ENCODE data around the gene EMP2.

EMP2 gene

DNA sequence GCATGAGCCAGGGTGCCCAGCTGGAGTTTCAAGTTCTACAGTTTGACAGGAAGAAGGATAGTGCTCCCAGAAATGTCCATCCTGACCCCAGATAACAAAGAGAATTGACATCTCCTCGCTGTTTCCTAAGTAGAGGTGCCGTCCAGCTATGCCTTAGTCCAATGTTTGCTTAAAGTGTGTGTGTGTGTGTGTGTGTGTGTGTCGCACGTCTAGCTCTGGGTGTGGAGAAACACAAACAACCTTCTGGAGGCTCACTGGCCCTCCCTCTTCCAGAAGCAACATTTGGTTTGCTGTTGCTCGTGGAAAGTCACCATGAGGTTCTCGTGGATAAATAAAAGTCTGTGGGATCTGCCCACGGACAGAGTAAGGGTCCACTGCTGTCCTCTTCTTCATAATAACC lies 22.1 kb downstream of the EMP2 start (continued):
- TF ChIP-seq, protein P1, sequence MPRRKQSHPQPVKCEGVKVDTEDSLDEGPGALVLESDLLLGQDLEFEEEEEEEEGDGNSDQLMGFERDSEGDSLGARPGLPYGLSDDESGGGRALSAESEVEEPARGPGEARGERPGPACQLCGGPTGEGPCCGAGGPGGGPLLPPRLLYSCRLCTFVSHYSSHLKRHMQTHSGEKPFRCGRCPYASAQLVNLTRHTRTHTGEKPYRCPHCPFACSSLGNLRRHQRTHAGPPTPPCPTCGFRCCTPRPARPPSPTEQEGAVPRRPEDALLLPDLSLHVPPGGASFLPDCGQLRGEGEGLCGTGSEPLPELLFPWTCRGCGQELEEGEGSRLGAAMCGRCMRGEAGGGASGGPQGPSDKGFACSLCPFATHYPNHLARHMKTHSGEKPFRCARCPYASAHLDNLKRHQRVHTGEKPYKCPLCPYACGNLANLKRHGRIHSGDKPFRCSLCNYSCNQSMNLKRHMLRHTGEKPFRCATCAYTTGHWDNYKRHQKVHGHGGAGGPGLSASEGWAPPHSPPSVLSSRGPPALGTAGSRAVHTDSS (tag by site-specific recombination; IDR thresholded peaks at IDR 0.05), result no peak
- no peak for TF ChIP-seq ZNF140 (tag by site-specific recombination; IDR thresholded peaks at IDR 0.05)

DNA sequence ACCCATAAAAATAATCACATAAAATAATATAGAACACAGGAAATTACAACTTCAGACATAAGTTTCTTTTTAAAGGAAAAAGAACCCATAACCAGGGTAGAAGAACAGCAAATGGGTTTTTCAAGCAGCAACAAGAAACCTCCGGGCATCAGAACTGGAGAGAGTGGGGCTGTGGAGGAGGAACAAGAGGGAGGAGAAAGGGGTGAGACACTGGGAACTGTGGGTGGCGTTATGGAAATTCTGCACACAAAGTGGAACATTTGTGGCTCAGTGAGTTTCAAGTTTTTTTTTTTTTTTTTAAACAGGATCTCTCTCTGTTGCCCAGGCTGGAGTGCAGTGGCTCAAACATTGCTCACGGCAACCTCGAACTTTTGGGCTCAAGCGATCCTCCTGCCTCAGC lies 22.6 kb downstream of the EMP2 start:
- Histone ChIP-seq H3K27ac (ENCODE audit: extremely low read depth, low read depth, low read length) (no peak overlapping the region), H3K36me3 (ENCODE audit: control insufficient read depth in 2 of 2, insufficient read depth in 1 of 2, low read length in 2 of 2) (no peaks in the 10 kb centered on the region), H3K4me3 (ENCODE audit: low read depth, low read length) (no peak overlapping the region), H3K4me1 (ENCODE audit: control insufficient read depth, insufficient read depth, low read length) (no peaks in the 10 kb centered on the region), H3K9me3 (ENCODE audit: control insufficient read depth, insufficient read depth, low read depth, low read length) (no peaks in the 10 kb centered on the region)
- TF ChIP-seq, protein P2, sequence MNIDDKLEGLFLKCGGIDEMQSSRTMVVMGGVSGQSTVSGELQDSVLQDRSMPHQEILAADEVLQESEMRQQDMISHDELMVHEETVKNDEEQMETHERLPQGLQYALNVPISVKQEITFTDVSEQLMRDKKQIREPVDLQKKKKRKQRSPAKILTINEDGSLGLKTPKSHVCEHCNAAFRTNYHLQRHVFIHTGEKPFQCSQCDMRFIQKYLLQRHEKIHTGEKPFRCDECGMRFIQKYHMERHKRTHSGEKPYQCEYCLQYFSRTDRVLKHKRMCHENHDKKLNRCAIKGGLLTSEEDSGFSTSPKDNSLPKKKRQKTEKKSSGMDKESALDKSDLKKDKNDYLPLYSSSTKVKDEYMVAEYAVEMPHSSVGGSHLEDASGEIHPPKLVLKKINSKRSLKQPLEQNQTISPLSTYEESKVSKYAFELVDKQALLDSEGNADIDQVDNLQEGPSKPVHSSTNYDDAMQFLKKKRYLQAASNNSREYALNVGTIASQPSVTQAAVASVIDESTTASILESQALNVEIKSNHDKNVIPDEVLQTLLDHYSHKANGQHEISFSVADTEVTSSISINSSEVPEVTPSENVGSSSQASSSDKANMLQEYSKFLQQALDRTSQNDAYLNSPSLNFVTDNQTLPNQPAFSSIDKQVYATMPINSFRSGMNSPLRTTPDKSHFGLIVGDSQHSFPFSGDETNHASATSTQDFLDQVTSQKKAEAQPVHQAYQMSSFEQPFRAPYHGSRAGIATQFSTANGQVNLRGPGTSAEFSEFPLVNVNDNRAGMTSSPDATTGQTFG (tag by site-specific recombination; IDR thresholded peaks at IDR 0.05; ENCODE audit: borderline replicate concordance), result no peak
- TF ChIP-seq ZNF529 (tag by site-specific recombination; IDR thresholded peaks at IDR 0.05; ENCODE audit: insufficient replicate concordance) (no peak), ZNF791 (tag by site-specific recombination; IDR thresholded peaks at IDR 0.05) (no peak), ZNF670 (tag by site-specific recombination; IDR thresholded peaks at IDR 0.05; ENCODE audit: low read depth) (no peak), ZNF473 (tag by site-specific recombination; IDR thresholded peaks at IDR 0.05) (no peak), GLI4 (tag by site-specific recombination; IDR thresholded peaks at IDR 0.05) (no peak), ZSCAN23 (tag by site-specific recombination; IDR thresholded peaks at IDR 0.05) (no peak), ZFP69B (tag by site-specific recombination; IDR thresholded peaks at IDR 0.05) (no peak), ZFP41 (tag by site-specific recombination; IDR thresholded peaks at IDR 0.05; ENCODE audit: borderline replicate concordance) (no peak)
- TF ChIP-seq, protein P3, sequence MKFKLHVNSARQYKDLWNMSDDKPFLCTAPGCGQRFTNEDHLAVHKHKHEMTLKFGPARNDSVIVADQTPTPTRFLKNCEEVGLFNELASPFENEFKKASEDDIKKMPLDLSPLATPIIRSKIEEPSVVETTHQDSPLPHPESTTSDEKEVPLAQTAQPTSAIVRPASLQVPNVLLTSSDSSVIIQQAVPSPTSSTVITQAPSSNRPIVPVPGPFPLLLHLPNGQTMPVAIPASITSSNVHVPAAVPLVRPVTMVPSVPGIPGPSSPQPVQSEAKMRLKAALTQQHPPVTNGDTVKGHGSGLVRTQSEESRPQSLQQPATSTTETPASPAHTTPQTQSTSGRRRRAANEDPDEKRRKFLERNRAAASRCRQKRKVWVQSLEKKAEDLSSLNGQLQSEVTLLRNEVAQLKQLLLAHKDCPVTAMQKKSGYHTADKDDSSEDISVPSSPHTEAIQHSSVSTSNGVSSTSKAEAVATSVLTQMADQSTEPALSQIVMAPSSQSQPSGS (tag by site-specific recombination; IDR thresholded peaks at IDR 0.05; ENCODE audit: low read depth), result no peak
- TF ChIP-seq, protein P4, sequence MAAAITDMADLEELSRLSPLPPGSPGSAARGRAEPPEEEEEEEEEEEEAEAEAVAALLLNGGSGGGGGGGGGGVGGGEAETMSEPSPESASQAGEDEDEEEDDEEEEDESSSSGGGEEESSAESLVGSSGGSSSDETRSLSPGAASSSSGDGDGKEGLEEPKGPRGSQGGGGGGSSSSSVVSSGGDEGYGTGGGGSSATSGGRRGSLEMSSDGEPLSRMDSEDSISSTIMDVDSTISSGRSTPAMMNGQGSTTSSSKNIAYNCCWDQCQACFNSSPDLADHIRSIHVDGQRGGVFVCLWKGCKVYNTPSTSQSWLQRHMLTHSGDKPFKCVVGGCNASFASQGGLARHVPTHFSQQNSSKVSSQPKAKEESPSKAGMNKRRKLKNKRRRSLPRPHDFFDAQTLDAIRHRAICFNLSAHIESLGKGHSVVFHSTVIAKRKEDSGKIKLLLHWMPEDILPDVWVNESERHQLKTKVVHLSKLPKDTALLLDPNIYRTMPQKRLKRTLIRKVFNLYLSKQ (tag by site-specific recombination; IDR thresholded peaks at IDR 0.05; ENCODE audit: borderline replicate concordance), result no peak
- ChIA-PET POLR2A (no interaction called here), CTCF (interaction anchor here (0.7 kb wide), 1 partner anchor 243 kb away, joined by 5 read pairs; no protein-coding TSS in a partner anchor)

DNA sequence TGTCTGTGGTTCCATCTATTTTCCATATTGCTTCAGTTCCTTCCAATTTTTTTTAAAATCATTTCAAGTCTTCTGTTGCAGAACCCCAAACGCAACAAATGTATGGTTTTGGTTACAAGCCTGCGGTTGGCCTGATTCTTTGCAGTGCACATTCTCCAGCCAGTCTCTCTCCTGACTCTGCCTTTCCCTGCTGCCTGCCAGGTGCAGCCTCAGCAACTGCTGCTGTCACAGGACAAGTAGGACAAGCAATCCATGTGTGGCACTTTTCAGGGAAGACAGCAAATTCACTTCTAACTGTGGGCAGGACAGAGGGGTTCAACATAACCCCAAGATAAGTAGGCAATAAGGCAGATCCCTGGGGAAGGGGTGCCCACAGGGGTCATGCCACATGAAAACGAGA lies 24.2 kb downstream of the EMP2 start:
- POLR2A ChIA-PET, result no interaction called here
- TF ChIP-seq ZBTB1 (tag by site-specific recombination; IDR thresholded peaks at IDR 0.05) (no peak), ZNF350 (tag by site-specific recombination; IDR thresholded peaks at IDR 0.05) (no peak), SCRT2 (tag by site-specific recombination; IDR thresholded peaks at IDR 0.05) (no peak), ZEB2 (tag by site-specific recombination; IDR thresholded peaks at IDR 0.05) (no peak), REPIN1 (tag by site-specific recombination; IDR thresholded peaks at IDR 0.05; ENCODE audit: low read depth) (no peak), ZNF549 (tag by site-specific recombination; IDR thresholded peaks at IDR 0.05) (no peak), FEZF1 (tag by site-specific recombination; IDR thresholded peaks at IDR 0.05) (no peak)
- TF ChIP-seq, protein P5, sequence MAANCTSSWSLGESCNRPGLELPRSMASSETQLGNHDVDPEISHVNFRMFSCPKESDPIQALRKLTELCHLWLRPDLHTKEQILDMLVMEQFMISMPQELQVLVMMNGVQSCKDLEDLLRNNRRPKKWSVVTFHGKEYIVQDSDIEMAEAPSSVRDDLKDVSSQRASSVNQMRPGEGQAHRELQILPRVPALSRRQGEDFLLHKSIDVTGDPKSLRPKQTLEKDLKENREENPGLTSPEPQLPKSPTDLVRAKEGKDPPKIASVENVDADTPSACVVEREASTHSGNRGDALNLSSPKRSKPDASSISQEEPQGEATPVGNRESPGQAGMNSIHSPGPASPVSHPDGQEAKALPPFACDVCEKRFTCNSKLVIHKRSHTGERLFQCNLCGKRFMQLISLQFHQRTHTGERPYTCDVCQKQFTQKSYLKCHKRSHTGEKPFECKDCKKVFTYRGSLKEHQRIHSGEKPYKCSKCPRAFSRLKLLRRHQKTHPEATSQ (tag by site-specific recombination; IDR thresholded peaks at IDR 0.05), result no peak
- TF ChIP-seq, protein P6, sequence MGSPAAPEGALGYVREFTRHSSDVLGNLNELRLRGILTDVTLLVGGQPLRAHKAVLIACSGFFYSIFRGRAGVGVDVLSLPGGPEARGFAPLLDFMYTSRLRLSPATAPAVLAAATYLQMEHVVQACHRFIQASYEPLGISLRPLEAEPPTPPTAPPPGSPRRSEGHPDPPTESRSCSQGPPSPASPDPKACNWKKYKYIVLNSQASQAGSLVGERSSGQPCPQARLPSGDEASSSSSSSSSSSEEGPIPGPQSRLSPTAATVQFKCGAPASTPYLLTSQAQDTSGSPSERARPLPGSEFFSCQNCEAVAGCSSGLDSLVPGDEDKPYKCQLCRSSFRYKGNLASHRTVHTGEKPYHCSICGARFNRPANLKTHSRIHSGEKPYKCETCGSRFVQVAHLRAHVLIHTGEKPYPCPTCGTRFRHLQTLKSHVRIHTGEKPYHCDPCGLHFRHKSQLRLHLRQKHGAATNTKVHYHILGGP (tag by site-specific recombination; IDR thresholded peaks at IDR 0.05), result no peak
- TF ChIP-seq, protein P7, sequence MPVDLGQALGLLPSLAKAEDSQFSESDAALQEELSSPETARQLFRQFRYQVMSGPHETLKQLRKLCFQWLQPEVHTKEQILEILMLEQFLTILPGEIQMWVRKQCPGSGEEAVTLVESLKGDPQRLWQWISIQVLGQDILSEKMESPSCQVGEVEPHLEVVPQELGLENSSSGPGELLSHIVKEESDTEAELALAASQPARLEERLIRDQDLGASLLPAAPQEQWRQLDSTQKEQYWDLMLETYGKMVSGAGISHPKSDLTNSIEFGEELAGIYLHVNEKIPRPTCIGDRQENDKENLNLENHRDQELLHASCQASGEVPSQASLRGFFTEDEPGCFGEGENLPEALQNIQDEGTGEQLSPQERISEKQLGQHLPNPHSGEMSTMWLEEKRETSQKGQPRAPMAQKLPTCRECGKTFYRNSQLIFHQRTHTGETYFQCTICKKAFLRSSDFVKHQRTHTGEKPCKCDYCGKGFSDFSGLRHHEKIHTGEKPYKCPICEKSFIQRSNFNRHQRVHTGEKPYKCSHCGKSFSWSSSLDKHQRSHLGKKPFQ (tag by site-specific recombination; IDR thresholded peaks at IDR 0.05), result no peak

More for the DNA sequence above, 24.2 kb downstream of the EMP2 start:
- no peaks in the 10 kb centered on the region for H3K9me3 ChIP-seq (ENCODE audit: control insufficient read depth, insufficient read depth, low read depth, low read length)
- H3K27ac ChIP-seq (ENCODE audit: extremely low read depth, low read depth, low read length), result no peak overlapping the region
- no peak overlapping the region for H3K4me3 ChIP-seq (ENCODE audit: low read depth, low read length)
- no peaks in the 10 kb centered on the region for H3K4me1 ChIP-seq (ENCODE audit: control insufficient read depth, insufficient read depth, low read length)
- H3K36me3 ChIP-seq (ENCODE audit: control insufficient read depth in 2 of 2, insufficient read depth in 1 of 2, low read length in 2 of 2), result no peaks in the 10 kb centered on the region
- CTCF ChIA-PET, result no interaction called here
